Measurements from ENCODE around the gene NCSTN.
"Not testable (repeated sequence)": the region's sequence is repeated elsewhere in the genome, so short reads cannot be mapped to it uniquely, and the experiment has no call there.

The NCSTN gene

DNA sequence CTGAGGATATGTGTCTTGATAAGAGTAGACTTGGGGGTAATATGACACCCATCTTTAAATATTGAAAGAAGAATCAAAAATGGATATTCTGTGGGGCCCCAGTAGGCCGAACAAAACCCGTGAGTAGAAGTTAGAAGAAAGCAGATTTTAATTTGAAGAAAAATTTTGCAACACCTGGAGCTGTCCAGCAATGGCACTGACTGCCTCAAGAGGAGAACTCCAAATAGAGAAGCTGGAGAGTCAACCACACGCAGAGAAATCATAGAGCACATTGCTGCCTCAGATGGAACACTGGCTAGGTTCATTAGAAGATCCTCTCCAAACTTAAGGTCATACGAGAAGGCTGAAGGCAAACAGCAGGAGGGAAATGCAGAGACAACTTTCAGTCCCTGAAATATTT lies 30.5 kb downstream of the NCSTN start:
- no peak for DNase-seq

GRCh38 chr1:160374306-160375110 lies 31.3 kb downstream of the NCSTN start:
- no peak for DNase-seq

DNA sequence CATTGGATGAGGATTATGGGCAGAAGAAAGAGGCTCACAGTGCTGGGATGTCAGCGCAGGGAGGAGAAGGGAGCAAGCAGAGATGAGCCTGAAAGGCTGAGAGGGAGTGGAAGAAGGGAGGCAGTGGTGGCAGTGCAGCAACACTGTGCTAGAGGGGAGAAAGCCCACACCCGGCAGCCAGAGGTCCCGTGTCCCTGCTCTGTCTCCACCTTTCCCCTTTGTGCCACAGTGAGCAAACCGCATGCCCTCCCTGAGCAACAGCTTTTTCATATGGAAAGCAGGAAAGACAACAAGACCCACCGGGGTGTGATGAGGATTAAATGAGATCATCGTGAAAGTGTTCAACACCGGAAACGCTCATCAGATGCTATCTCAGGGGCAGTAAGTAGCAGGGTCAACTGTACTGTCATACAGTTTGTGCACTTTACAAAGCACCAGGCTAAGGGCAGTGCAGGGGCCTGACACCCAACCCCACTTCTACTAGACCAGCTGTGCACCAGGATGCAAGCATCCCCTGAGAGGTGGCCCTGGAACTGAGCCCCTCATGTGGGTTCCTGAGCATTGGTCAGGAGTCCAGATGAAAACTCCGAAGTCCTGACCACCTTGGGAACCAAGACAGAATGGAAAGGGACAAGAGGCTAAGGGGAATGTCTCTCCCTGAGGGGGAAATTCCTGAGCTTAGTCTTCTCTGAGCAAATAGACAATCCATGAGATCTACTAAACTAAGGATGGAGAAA lies 32.8 kb downstream of the NCSTN start:
- DNase-seq, result no peak

- DNase-seq, result no peak
These were observed 33.4 kb downstream of the NCSTN start for GRCh38 chr1:160376525-160377131.

DNA sequence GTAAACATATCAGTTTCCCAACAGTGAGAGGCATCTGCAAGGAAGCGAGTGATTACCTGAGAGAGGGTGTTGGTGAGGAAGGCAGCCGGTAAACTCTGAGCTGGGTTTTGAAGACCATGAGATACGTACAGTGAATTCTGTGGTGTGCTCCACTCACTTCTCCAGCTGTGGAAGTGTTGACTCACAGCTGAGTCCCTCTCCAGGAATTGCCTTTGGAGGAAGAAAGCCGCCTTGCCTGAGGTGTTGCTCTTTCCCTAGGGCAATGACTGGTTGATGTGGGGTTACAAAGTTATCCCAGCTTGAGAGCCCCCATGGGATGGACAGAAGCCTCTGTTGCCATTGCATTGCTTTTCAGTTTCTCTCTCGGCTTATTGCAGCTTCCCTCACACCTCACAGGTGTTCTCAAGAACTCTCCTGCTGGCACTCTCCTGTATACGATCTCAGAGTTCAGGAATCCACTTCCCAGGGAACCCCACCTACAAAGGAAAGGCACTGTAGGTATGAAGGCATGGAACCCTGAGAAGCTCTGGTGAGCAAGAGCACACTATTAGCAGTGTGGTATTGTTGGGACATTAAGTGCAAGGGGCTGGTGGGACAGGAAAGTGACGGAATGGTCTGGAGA lies 34.5 kb downstream of the NCSTN start:
- DNase-seq, result no peak

DNA sequence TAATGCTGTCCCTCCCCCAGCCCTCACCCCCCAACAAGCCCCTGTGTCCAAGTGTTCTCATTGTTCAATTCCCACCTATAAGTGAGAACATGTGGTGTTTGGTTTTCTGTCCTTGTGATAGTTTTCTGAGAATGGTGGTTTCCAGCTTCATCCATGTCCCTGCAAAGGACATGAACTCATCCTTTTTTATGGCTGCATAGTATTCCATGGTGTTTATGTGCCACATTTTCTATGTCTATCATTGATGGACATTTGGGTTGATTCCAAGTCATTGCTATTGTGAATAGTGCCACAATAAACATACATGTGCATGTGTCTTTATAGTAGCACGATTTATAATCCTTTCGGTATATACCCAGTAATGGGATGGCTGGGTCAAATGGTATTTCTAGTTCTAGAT lies 41.6 kb downstream of the NCSTN start:
- not testable (repeated sequence) for DNase-seq

DNA sequence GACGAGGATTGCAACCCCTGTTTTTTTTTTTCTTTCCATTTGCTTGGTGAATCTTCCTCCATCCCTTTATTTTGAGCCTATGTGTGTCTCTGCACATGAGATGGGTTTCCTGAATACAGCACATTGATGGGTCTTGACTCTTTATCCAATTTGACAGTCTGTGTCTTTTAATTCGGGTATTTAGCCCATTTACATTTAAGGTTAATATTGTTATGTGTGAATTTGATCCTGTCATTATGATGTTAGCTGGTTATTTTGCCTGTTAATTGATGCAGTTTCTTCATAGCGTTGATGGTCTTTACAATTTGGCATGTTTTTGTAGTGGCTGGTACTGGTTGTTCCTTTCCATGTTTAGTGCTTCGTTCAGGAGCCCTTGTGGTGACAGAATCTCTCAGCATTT lies 45.2 kb downstream of the NCSTN start:
- DNase-seq, result not testable (repeated sequence)

DNA sequence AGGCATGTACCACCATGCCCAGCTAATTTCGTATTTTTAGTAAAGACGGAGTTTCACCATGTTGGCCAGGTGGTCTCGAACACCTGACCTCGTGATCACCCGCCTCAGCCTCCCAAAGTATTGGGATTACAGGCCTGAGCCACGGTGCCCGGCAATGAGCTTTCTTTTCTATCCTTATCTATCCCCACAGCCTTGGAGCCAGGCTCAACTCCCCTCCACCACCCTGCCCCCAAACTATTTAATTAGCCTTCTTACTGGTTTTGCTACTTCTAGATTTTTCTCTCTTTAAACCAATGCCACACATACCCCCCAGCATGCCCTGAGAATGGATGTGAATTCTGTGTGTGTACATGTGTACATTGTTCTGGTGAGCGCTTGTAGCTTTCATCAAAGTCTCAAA lies 51.5 kb downstream of the NCSTN start:
- DNase-seq, result no peak

GRCh38 chr1:160397651-160398050 lies 54.5 kb downstream of the NCSTN start:
- DNase-seq, result no peak

- no peak for DNase-seq
These were observed 55.6 kb downstream of the NCSTN start for GRCh38 chr1:160398823-160399222.

GRCh38 chr1:160399544-160400222 lies 56.5 kb downstream of the NCSTN start:
- no peak for DNase-seq

DNA sequence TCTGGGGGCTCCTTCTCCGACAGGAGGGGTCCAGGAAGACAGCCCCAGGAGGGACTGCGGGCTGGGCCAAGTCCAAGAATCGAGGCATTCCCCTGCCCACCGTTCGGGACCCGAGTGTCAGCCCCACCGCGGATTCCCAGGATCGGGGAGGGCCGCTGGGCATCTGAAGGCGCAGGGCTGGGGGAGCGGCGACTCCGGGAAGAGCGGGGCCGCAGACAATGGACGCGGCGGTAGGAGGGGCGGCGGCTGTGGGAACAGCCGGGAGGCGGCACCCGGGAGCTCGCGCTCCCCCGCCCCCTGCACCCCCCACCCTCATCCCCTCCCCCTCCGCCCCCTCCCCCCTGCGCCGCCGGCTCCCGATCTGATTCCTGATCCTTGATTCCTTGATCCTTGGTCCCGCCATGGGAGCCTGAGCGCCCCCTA lies 57.1 kb downstream of the NCSTN start, which contains the start of gene VANGL2:
TSS of gene VANGL2 (plus strand) at position 342 of the 423 bp plus-strand sequence. CDS start 15,274 bp downstream, outside the sequence.
- peak; percentile 34 for DNase-seq

GRCh38 chr1:160400646-160401486 lies 57.7 kb downstream of the NCSTN start:
- DNase-seq, result no peak

GRCh38 chr1:160401487-160401805 lies 58.3 kb downstream of the NCSTN start:
- DNase-seq, result no peak

- DNase-seq, result no peak
These were observed 59.0 kb downstream of the NCSTN start for GRCh38 chr1:160402001-160402795.

GRCh38 chr1:160403244-160403643 lies 60.1 kb downstream of the NCSTN start:
- no peak for DNase-seq

GRCh38 chr1:160404094-160404493 lies 60.9 kb downstream of the NCSTN start:
- no peak for DNase-seq

DNA sequence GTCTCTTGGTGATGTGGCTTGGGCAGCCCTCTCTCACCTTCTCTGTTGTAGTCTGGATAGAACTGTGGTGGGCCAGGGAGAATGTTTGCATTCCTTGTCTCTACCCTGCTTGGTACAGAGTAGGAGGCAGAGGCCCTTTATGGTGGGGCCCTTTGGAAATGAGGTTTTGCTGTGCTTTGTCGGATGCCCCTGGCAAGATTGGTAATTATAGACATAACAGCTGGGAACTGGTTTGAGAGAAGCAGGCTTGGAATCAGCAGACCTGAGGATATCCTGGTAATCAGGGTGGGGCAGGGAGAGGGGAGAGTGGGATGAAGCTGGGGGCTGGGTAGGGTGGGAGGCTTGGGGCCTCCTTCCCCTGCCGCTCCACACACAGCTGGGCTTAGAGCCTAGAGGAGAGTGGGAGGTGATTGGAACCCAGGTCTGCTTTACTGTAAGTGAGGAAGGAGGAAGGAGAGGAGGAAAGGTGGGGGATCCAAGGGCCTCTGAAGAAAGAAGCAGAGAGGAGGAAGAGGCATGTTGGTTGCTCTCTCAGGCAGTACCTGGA lies 62.2 kb downstream of the NCSTN start:
- no peak for DNase-seq

- DNase-seq, result no peak
These were observed 63.2 kb downstream of the NCSTN start for GRCh38 chr1:160406131-160406968.
